Omental fat pad (tissue), 4 donors: ENCODE data around the gene CCDC187. TPM values are rescaled to one million over a fixed set of nuclear protein-coding genes. Genes with fewer than 3 reads are reported as not detected.

Source experiments
- ATAC-seq: fragments of 150-250 bp; one replicate; pipeline ENCODE4 v1.9.1; 2016; ENCODE audit warnings: mild to moderate bottlenecking, moderate library complexity; ENCODE audit not compliant: low FRiP score
- DNase-seq: peaks from one replicate; pipeline ENCODE4 v3.0.0-alpha.2; 2019; ENCODE audit warnings: low spot score
- total RNA-seq, 4 donors: library from RNA; depleted of rRNA; stranded (reverse); fragments of >200 nt; gene quantifications; one replicate each; pipeline ENCODE4 v1.1.0, GENCODE V29; 2016
- TF ChIP-seq, protein P1 (sequence below), 3 donors: fragments of 450-650 bp; IDR thresholded peaks; one replicate each; pipeline ENCODE4 v1.5.1; 2016 to 2017; ENCODE audit warnings: antibody characterized with exemption in 3 of 3, mild to moderate bottlenecking in 3 of 3, moderate library complexity in 2 of 3

Gene CCDC187
- total RNA-seq, 4 donors from 2014 or later, result not detected

DNA sequence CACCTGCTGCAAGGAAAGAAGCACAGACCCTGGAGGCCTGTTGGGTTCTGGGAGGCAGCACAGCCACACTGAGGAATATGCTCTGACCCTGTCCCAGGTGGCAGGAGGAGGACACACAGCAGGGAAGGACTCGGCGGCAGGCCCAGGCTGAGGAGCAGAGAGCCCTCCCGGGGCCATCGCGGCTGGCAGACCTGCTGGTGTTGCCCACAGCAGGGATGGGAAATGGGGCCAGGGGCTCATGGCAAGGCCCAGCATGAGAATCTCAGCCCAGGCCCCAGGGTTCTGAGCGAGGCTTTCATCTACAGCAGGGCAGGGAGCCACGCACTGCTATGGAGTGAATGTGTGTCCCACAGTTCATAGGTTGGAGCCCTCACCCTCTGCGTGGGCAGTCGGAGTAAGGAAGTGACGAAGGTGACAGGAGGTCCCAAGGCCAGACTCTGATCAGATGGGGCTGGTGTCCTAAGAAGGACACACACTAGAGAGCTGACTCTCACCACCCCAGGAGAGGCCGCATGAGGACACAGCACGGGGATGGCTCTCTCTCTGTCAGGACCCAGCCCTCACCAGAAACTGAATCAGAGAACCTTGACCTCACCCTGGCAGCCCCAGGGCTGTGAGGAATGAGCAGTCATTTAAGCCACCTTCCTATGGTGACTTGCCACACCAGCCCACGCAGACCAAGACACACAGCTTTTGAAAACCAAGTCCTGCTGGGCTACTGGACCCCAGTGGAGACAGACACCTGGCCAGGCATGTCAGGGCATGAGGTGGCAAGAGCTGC, 13.2 kb upstream of the CCDC187 start:
- DNase-seq, result no peak
- TF ChIP-seq, protein P1, sequence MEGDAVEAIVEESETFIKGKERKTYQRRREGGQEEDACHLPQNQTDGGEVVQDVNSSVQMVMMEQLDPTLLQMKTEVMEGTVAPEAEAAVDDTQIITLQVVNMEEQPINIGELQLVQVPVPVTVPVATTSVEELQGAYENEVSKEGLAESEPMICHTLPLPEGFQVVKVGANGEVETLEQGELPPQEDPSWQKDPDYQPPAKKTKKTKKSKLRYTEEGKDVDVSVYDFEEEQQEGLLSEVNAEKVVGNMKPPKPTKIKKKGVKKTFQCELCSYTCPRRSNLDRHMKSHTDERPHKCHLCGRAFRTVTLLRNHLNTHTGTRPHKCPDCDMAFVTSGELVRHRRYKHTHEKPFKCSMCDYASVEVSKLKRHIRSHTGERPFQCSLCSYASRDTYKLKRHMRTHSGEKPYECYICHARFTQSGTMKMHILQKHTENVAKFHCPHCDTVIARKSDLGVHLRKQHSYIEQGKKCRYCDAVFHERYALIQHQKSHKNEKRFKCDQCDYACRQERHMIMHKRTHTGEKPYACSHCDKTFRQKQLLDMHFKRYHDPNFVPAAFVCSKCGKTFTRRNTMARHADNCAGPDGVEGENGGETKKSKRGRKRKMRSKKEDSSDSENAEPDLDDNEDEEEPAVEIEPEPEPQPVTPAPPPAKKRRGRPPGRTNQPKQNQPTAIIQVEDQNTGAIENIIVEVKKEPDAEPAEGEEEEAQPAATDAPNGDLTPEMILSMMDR (IDR thresholded peaks at IDR 0.05), result no peak
- ATAC-seq, result no peak

DNA sequence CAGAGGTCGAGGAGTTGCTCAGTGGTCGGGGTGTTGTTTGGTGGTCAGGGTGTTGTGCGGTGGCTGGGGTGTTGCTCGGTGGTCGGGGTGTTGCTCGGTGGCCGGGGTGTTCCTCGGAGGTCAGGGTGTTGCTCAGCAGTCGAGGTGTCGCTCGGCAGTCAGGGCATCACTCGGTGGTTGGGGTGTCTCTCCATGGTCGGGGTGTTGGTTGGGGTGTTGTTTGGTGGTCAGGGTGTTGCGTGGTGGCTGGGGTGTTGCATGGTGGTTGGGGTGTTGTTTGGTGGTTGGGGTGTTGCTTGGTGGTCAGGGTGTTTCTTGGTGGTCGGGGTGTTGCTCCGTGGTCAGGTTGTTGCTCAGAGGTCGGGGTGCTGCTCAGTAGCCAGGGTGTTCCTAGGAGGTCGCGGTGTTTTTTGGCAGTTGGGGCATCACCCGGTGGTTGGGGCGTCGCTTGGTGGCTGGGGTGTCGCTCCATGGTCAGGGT, 12.4 kb upstream of the CCDC187 start:
- DNase-seq (no peak), ATAC-seq (no peak)
- TF ChIP-seq, protein P1 (IDR thresholded peaks at IDR 0.05), result no peak

DNA sequence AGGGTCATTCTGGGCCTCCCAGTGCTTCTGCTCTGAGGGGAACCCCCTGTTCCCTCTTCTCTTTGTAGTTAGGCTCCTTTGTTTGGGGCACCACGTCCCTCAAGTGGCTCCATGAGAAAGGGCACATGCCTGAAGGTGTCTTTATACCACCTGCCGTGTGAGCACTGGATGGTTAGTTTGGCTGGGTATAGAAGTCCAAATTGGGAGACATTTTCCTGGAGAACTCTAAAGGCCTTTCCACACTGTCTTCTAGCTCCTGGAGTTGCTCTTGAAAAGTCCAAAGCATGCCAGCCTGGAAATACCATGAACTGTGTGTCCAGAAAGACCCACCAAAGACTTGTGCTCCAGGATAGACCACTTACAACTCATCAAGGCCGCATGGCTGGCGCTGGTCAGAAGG, 11.1 kb upstream of the CCDC187 start:
- no peak for ATAC-seq
- no peak for DNase-seq
- TF ChIP-seq, protein P1 (IDR thresholded peaks at IDR 0.05), result no peak

DNA sequence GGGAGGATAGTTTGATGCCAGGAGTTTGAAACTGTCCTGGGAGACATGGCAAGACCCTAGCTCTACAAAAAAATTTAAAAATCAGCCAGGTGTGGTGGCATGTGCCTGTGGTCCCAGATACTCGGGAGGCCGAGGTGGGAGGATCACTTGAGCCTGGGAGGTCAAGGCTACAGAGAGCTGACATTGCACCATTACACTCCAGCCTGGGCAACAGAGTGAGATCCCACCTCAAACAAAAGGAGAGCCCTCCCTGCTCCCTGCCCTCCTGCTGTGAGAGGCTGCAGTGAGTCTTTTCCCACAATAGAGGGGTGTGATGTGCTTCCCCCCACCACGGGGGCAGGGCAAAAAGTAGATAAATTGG, 10.1 kb upstream of the CCDC187 start:
- ATAC-seq (no peak), DNase-seq (no peak)
- TF ChIP-seq, protein P1 (IDR thresholded peaks at IDR 0.05), result no peak

DNA sequence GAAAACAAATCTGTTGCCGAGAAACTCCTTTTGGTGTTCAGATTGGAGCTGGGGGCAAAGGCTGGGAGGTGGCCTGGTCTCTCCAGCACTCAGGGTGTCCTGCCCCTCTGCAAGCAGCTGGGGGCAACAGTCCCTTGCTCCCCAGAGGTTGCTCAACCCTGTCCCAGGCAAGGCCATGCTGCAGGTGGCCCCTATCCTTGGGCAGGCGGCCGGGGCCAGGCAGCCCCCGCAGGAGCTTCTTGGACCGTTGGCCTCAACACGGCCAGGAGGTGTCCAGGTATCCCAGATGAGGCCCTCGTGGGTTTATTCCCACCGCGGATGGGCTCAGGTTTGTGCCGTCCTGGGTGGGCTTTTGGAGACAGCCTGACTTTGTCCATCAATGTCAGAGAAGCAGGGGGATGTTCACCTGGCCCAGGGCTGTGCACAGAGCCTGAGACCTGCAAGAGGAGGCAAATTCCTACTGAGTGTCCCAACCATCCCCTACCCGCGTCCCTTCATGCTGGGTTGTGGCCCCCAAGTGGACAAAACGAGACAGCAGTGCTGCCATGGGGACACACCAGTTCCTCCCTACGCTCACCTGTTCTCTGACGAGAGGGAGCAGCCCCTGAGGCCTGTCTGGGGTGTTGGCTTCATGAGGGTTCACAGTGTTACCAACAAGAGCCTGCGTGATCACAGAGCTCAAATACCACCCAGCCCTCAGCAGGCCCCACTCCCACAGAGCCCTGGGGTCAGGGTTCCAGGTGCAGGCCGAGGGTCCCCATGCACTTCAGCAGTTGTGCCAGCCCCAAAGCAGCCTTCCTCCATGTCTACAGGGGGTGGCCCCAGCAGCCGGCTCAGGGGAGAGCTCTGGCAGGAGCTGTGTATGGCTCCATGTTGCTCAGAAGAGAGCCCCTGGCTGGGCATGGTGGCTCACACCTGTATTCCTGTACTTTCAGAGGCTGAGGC, 9.5 kb upstream of the CCDC187 start:
- no peak for ATAC-seq

DNA sequence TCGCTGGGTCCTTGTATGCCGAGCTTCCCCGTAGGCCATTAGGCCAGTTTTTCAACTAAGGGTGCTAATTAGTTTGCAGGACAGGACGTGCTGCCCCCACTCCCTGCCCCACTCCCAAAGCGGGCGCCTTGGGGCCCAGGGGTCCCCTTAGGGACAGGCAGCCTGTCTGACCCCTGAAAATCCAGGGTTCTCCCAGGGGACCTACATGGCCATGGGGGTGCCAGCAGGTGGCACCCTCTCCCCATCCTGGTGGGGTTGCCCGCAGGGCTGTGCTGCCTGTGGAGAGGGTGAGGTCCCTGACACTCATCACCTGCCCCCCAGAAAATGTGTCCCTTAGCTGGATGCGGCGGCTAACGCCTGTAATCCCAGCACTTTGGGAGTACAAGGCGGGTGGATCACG, 8.5 kb upstream of the CCDC187 start:
- TF ChIP-seq, protein P1 (IDR thresholded peaks at IDR 0.05), result no peak
- no peak for DNase-seq
- ATAC-seq, result no peak

More for the DNA sequence above, 9.5 kb upstream of the CCDC187 start:
- no peak for DNase-seq
- TF ChIP-seq, protein P1 (IDR thresholded peaks at IDR 0.05), result no peak
